GM19395 (cell line): Measurements from ENCODE around the gene NPAS1.

Experiments used
- ATAC-seq: cut with Tn5 transposase; IDR thresholded peaks from one replicate; pipeline ENCODE4 v1.9.1; 2021; ENCODE audit warnings: mild to moderate bottlenecking, moderate library complexity; ENCODE audit not compliant: unreplicated experiment

NPAS1 gene

GRCh38 chr19:47019431-47020041 is at the start of gene NPAS1:
NPAS1 (plus strand) TSS chr19:47019837; CDS start chr19:47021048, 1,211 bp downstream.
- ATAC-seq, result no peak

GRCh38 chr19:46970815-46971214 is 48.8 kb upstream of the NPAS1 start:
- no peak for ATAC-seq

- no peak for ATAC-seq
Measured at GRCh38 chr19:46972311-46972710, 47.3 kb upstream of the NPAS1 start.

- ATAC-seq, result no peak
Measured at GRCh38 chr19:46974181-46974580, 45.5 kb upstream of the NPAS1 start.

GRCh38 chr19:46975011-46975924 is 44.4 kb upstream of the NPAS1 start:
- no peak for ATAC-seq

GRCh38 chr19:46975925-46976782 is 43.5 kb upstream of the NPAS1 start:
- ATAC-seq, result no peak

GRCh38 chr19:46976845-46977320 is 42.8 kb upstream of the NPAS1 start:
- no peak for ATAC-seq

- no peak for ATAC-seq
Measured at GRCh38 chr19:46977548-46977947, 42.1 kb upstream of the NPAS1 start.

- no peak for ATAC-seq
Measured at GRCh38 chr19:46978171-46978869, 41.3 kb upstream of the NPAS1 start.

- ATAC-seq, result no peak
Measured at GRCh38 chr19:46979126-46980105, 40.2 kb upstream of the NPAS1 start.

GRCh38 chr19:46980761-46981160 is 38.9 kb upstream of the NPAS1 start:
- no peak for ATAC-seq

- no peak for ATAC-seq
Measured at GRCh38 chr19:46981286-46981945, 38.2 kb upstream of the NPAS1 start.

- ATAC-seq, result no peak
Measured at GRCh38 chr19:46983097-46983496, 36.5 kb upstream of the NPAS1 start.

GRCh38 chr19:46984077-46985010 is 35.3 kb upstream of the NPAS1 start:
- no peak for ATAC-seq

GRCh38 chr19:46985542-46986415 is 33.9 kb upstream of the NPAS1 start:
- no peak for ATAC-seq

- no peak for ATAC-seq
Measured at GRCh38 chr19:46988614-46989230, 30.9 kb upstream of the NPAS1 start.
